PC-3 (cell line): Measurements from ENCODE around the gene SDK2. TPM values are rescaled to one million over a fixed set of nuclear protein-coding genes. Genes with fewer than 3 reads are reported as not detected.

ENCODE experiments used
- ATAC-seq: fragments of 200-7000 bp; cut with Tn5 transposase; 2 replicates; pipeline ENCODE4 v1.9.1; 2020; ENCODE audit warnings: mild to moderate bottlenecking, moderate library complexity
- BruUV-seq: library from RNA; stranded (reverse); fragments of 400-500 nt; replicated peaks from 2 replicates; lab custom pipeline; 2021; lab: Mats Ljungman, UMichigan
- CTCF ChIA-PET: fragments of 300-600 bp; sonication (Branson Sonifier 250); formaldehyde crosslinking; loops from one replicate; lab custom pipeline; 2022; ENCODE audit warnings: antibody characterized with exemption; lab: Charles Lee
- POLR2A ChIA-PET: fragments of 300-600 bp; sonication (Branson Sonifier 250); formaldehyde crosslinking; loops from one replicate; lab custom pipeline; 2022; ENCODE audit warnings: antibody characterized with exemption; ENCODE audit not compliant: unreplicated experiment; lab: Charles Lee
- DNase-seq: peaks from one replicate; pipeline ENCODE4 v3.0.0-alpha.2; 2015
- H2AFZ ChIP-seq: fragments of 300-600 bp; sonication (generic); 2 replicates; pipeline ENCODE4 v1.6.0; 2016; ENCODE audit warnings: antibody characterized with exemption, low read length
- H3F3A ChIP-seq: fragments of 300-600 bp; sonication (generic); one replicate; pipeline ENCODE4 v1.6.0; 2017; ENCODE audit warnings: antibody characterized with exemption, low read length, control low read depth, mild to moderate bottlenecking; ENCODE audit not compliant: unreplicated experiment
- H3K27ac ChIP-seq: fragments of 300-600 bp; sonication (generic); 2 replicates; pipeline ENCODE4 v1.5.1; 2016; ENCODE audit warnings: mild to moderate bottlenecking, low read length
- H3K27me3 ChIP-seq: fragments of 300-600 bp; sonication (generic); 2 replicates; pipeline ENCODE4 v1.6.1; 2016; ENCODE audit warnings: low read length, mixed read lengths
- H3K36me3 ChIP-seq: fragments of 300-600 bp; sonication (generic); 2 replicates; pipeline ENCODE4 v1.6.1; 2016; ENCODE audit warnings: low read depth, mixed run types, low read length, mixed read lengths
- H3K4me1 ChIP-seq: fragments of 300-600 bp; sonication (generic); 2 replicates; pipeline ENCODE4 v1.5.1; 2016; ENCODE audit warnings: low read length; ENCODE audit not compliant: insufficient read depth
- H3K4me2 ChIP-seq: fragments of 300-600 bp; sonication (generic); 2 replicates; pipeline ENCODE4 v1.6.0; 2016; ENCODE audit warnings: low read length
- H3K4me3 ChIP-seq: fragments of 300-600 bp; sonication (generic); 2 replicates; pipeline ENCODE4 v1.5.1; 2016; ENCODE audit warnings: mild to moderate bottlenecking, low read length, mixed read lengths
- H3K79me2 ChIP-seq: fragments of 300-600 bp; sonication (generic); 2 replicates; pipeline ENCODE4 v1.6.1; 2017; ENCODE audit warnings: low read length, mixed read lengths
- H3K9ac ChIP-seq: fragments of 300-600 bp; sonication (generic); 2 replicates; pipeline ENCODE4 v1.6.0; 2016; ENCODE audit warnings: mild to moderate bottlenecking, low read length
- H3K9me2 ChIP-seq: fragments of 300-600 bp; sonication (generic); replicated peaks from 2 replicates; pipeline ENCODE4 v1.6.1; 2016; ENCODE audit warnings: mixed run types, low read length, mixed read lengths
- H3K9me3 ChIP-seq: fragments of 300-600 bp; sonication (generic); 2 replicates; pipeline ENCODE4 v1.6.1; 2016; ENCODE audit warnings: low read length, mixed read lengths
- H4K20me1 ChIP-seq: fragments of 300-600 bp; sonication (generic); 2 replicates; pipeline ENCODE4 v1.6.1; 2016; ENCODE audit warnings: low read length, mixed read lengths
- CTCF ChIP-seq: fragments of 300-600 bp; sonication (generic); conservative IDR thresholded peaks from 2 replicates; pipeline ENCODE4 v1.5.1; 2017; ENCODE audit warnings: antibody characterized with exemption, low read depth, mild to moderate bottlenecking, low read length
- EZH2 ChIP-seq: fragments of 300-600 bp; sonication (generic); IDR thresholded peaks from one replicate; pipeline ENCODE4 v1.6.1; 2017; ENCODE audit warnings: antibody characterized with exemption, mild to moderate bottlenecking, low read length; ENCODE audit not compliant: unreplicated experiment
- EZH2phosphoT487 ChIP-seq: fragments of 300-600 bp; sonication (generic); IDR thresholded peaks from 2 replicates; pipeline ENCODE4 v1.6.1; 2018; ENCODE audit warnings: mild to moderate bottlenecking, antibody characterized with exemption, low read length, borderline replicate concordance
- intact Hi-C: fragments of 100-400 bp; cut with micrococcal nuclease; formaldehyde crosslinking; loops from 2 replicates; pipeline ENCODE4 v1.9.0; 2023
- total RNA-seq: library from RNA; depleted of rRNA; stranded (reverse); fragments of >200 nt; gene quantifications from 2 replicates; pipeline ENCODE4 v1.2.3, GENCODE V29; 2014

The SDK2 gene
- total RNA-seq, 1 experiment from 2014 or later: 0.07 TPM

GRCh38 chr17:73319766-73320165 is 324.5 kb downstream of the SDK2 start:
- ATAC-seq: no peak
- POLR2A ChIA-PET: no interaction called here
- Histone ChIP-seq H3K9me3 (no peaks in the 10 kb centered on the region), H3K4me3 (no peak overlapping the region), H3K27me3 (no peaks in the 10 kb centered on the region), H3K79me2 (no peaks in the 10 kb centered on the region), H3F3A (no peaks in the 10 kb centered on the region), H3K9me2 (no peaks in the 10 kb centered on the region), H3K9ac (no peak overlapping the region), H2AFZ (no peak overlapping the region), H3K4me2 (no peak overlapping the region), H3K4me1 (0 out of 2 replicates have a peak, but pooled peaks cover 5% of the 10 kb centered on the region), H4K20me1 (no peaks in the 10 kb centered on the region), H3K27ac (no peak overlapping the region), H3K36me3 (no peaks in the 10 kb centered on the region)
- CTCF ChIA-PET: interaction anchor here (1.1 kb wide), 1 partner anchor 50 kb away, joined by 5 read pairs; no protein-coding TSS in a partner anchor
- TF ChIP-seq EZH2 (no peak), CTCF (no peak), EZH2phosphoT487 (no peak)
- intact Hi-C loops: loop anchor here (10.0 kb wide), 1 partner anchor 735 kb away; no protein-coding TSS in a partner anchor
- BruUV-seq: no TSS peak
- no peak for DNase-seq

GRCh38 chr17:73318836-73319235 is 325.4 kb downstream of the SDK2 start:
- POLR2A ChIA-PET: no interaction called here
- DNase-seq (no peak), ATAC-seq (no peak)
- Histone ChIP-seq H3K9me3 (no peaks in the 10 kb centered on the region), H2AFZ (no peak overlapping the region), H3K9ac (no peak overlapping the region), H3K4me3 (no peak overlapping the region), H3K36me3 (no peaks in the 10 kb centered on the region), H3K79me2 (no peaks in the 10 kb centered on the region), H4K20me1 (no peaks in the 10 kb centered on the region), H3K4me2 (no peak overlapping the region), H3K4me1 (0 out of 2 replicates have a peak, but pooled peaks cover 5% of the 10 kb centered on the region), H3F3A (no peaks in the 10 kb centered on the region), H3K9me2 (no peaks in the 10 kb centered on the region), H3K27me3 (no peaks in the 10 kb centered on the region), H3K27ac (no peak overlapping the region)
- intact Hi-C loops: loop anchor here (10.0 kb wide), 1 partner anchor 734 kb away; no protein-coding TSS in a partner anchor
- TF ChIP-seq EZH2: no peak
- TF ChIP-seq EZH2phosphoT487: no peak
- no peak for TF ChIP-seq CTCF
- BruUV-seq: no TSS peak
- CTCF ChIA-PET: no interaction called here

GRCh38 chr17:73318427-73318813 is 325.8 kb downstream of the SDK2 start:
- H3K9me3 ChIP-seq: no peaks in the 10 kb centered on the region
- no peak overlapping the region for H3K27ac ChIP-seq
- no peak overlapping the region for H3K4me3 ChIP-seq
- H3F3A ChIP-seq: no peaks in the 10 kb centered on the region
- POLR2A ChIA-PET: no interaction called here
- no peak for TF ChIP-seq EZH2
- TF ChIP-seq CTCF: no peak
- no peak for TF ChIP-seq EZH2phosphoT487
- no peaks in the 10 kb centered on the region for H3K27me3 ChIP-seq
- H4K20me1 ChIP-seq: no peaks in the 10 kb centered on the region
- CTCF ChIA-PET: interaction anchor here (1.2 to 1.6 kb wide), 2 partner anchors 52 to 63 kb away, joined by 6 read pairs; no protein-coding TSS in a partner anchor
- H3K9ac ChIP-seq: no peak overlapping the region
- BruUV-seq: no TSS peak
- DNase-seq: no peak
- H2AFZ ChIP-seq: no peak overlapping the region
- H3K4me2 ChIP-seq: no peak overlapping the region
- no peaks in the 10 kb centered on the region for H3K79me2 ChIP-seq
- no peaks in the 10 kb centered on the region for H3K36me3 ChIP-seq
- 0 out of 2 replicates have a peak, but pooled peaks cover 5% of the 10 kb centered on the region for H3K4me1 ChIP-seq
- ATAC-seq: no peak
- no peaks in the 10 kb centered on the region for H3K9me2 ChIP-seq
- intact Hi-C loops: loop anchor here (10.0 kb wide), 1 partner anchor 734 kb away; no protein-coding TSS in a partner anchor
